GM23248 (cell line): ENCODE data around the gene SPC25. TPM values are rescaled to one million over a fixed set of nuclear protein-coding genes. Genes with fewer than 3 reads are reported as not detected.

Experiments
- DNase-seq: peaks from one replicate; pipeline ENCODE4 v3.0.0-alpha.2; 2015
- H2AFZ ChIP-seq: fragments of 200-600 bp; sonication (generic); 2 replicates; pipeline ENCODE4 v1.6.1; 2016; ENCODE audit warnings: antibody characterized with exemption
- H3F3A ChIP-seq: fragments of 200-600 bp; sonication (generic); 2 replicates; pipeline ENCODE4 v1.6.1; 2016; ENCODE audit warnings: mild to moderate bottlenecking, antibody characterized with exemption, mixed run types; ENCODE audit not compliant: insufficient read depth
- H3K27ac ChIP-seq: fragments of 200-600 bp; sonication (generic); 2 replicates; pipeline ENCODE4 v1.5.1; 2016; ENCODE audit warnings: mild to moderate bottlenecking
- H3K27me3 ChIP-seq: fragments of 200-600 bp; sonication (generic); replicated peaks from 2 replicates; pipeline ENCODE4 v1.6.1; 2016; ENCODE audit warnings: mild to moderate bottlenecking; ENCODE audit not compliant: insufficient read depth
- H3K36me3 ChIP-seq: fragments of 200-600 bp; sonication (generic); 2 replicates; pipeline ENCODE4 v1.6.1; 2016; ENCODE audit warnings: low read depth, mild to moderate bottlenecking
- H3K4me1 ChIP-seq: fragments of 200-600 bp; sonication (generic); 2 replicates; pipeline ENCODE4 v1.6.1; 2016; ENCODE audit warnings: mild to moderate bottlenecking; ENCODE audit not compliant: insufficient read depth
- H3K4me2 ChIP-seq: fragments of 200-600 bp; sonication (generic); one replicate; pipeline ENCODE4 v1.6.1; 2016; ENCODE audit warnings: mild to moderate bottlenecking; ENCODE audit not compliant: unreplicated experiment
- H3K4me3 ChIP-seq: fragments of 200-600 bp; sonication (generic); 2 replicates; pipeline ENCODE4 v1.5.1; 2016; ENCODE audit warnings: mild to moderate bottlenecking
- H3K79me2 ChIP-seq: fragments of 200-600 bp; sonication (generic); 2 replicates; pipeline ENCODE4 v1.6.1; 2016; ENCODE audit warnings: mild to moderate bottlenecking; ENCODE audit not compliant: insufficient read depth
- H3K9ac ChIP-seq: fragments of 200-600 bp; sonication (generic); 2 replicates; pipeline ENCODE4 v1.6.1; 2016; ENCODE audit warnings: mild to moderate bottlenecking
- H3K9me2 ChIP-seq: fragments of 200-600 bp; sonication (generic); 2 replicates; pipeline ENCODE4 v1.6.1; 2016; ENCODE audit warnings: mixed run types, mild to moderate bottlenecking, moderate library complexity; ENCODE audit not compliant: insufficient read depth
- H3K9me3 ChIP-seq: fragments of 200-600 bp; sonication (generic); one replicate; pipeline ENCODE4 v1.6.1; 2017; ENCODE audit warnings: low read depth
- H4K20me1 ChIP-seq: fragments of 200-600 bp; sonication (generic); 2 replicates; pipeline ENCODE4 v1.6.0; 2016; ENCODE audit not compliant: insufficient read depth
- EZH2 ChIP-seq: fragments of 200-600 bp; sonication (generic); IDR thresholded peaks from 2 replicates; pipeline ENCODE4 v1.6.1; 2018; ENCODE audit warnings: antibody characterized with exemption, mild to moderate bottlenecking; ENCODE audit not compliant: insufficient read depth, poor library complexity, severe bottlenecking
- EZH2phosphoT487 ChIP-seq: fragments of 200-600 bp; sonication (generic); IDR thresholded peaks from 2 replicates; pipeline ENCODE4 v1.6.1; 2018; ENCODE audit warnings: antibody characterized with exemption, moderate library complexity, mild to moderate bottlenecking, low read depth; ENCODE audit not compliant: insufficient read depth
- WGBS, 2 experiments: methylation state at CpG; one replicate each; pipeline ENCODE4 v1.1.6; 2015 to 2017; ENCODE audit warnings: low lambda C conversion rate in 2 of 2, low coverage in 1 of 2; ENCODE audit errors: missing lambda C conversion rate in 2 of 2; 5-methylcytosine and 5-hydroxymethylcytosine counted together
- in situ Hi-C: fragments of 300-500 bp; cut with MboI; formaldehyde crosslinking; loops from 2 replicates; pipeline ENCODE4 v1.15.0; 2020
- polyA plus RNA-seq: library from polyadenylated mRNA; unstranded; fragments of >200 nt; fragmentation: Nextera tagmentation; extraction: Ambion mirVana; gene quantifications from 2 replicates; pipeline ENCODE4 v1.2.1, GENCODE V29; 2016
- total RNA-seq: library from RNA; depleted of rRNA; stranded (reverse); fragments of >200 nt; shearing (Covaris generic); gene quantifications from 2 replicates; pipeline ENCODE4 v1.2.3, GENCODE V29; 2014; rRNA removed

SPC25 gene
- total RNA-seq: 3.4 and 3.7 TPM in 2 replicates
- 11.8 and 11.9 TPM in 2 replicates for polyA plus RNA-seq

- TF ChIP-seq EZH2: no peak
- no peak for TF ChIP-seq EZH2phosphoT487
- 2% methylated on average over 38 of the region's 38 CpGs for WGBS, 2 experiments
- H3F3A ChIP-seq: no peaks in the 10 kb centered on the region
- H3K9me3 ChIP-seq: no peaks in the 10 kb centered on the region
- no peaks in the 10 kb centered on the region for H3K9me2 ChIP-seq
- H4K20me1 ChIP-seq: no peaks in the 10 kb centered on the region
- H3K4me2 ChIP-seq: peak within 1 kb of the TSS; percentile 85
- in situ Hi-C loops: no loop called here
- H3K79me2 ChIP-seq: peaks cover 12% of the 10 kb centered on the region; the same call in 1 of the 2 replicates
- H3K27ac ChIP-seq: no peak within 1 kb of the TSS
- peak within 1 kb of the TSS; percentile 91 for H3K4me3 ChIP-seq
- peak within 1 kb of the TSS; percentile 98 for H2AFZ ChIP-seq
- no peaks in the 10 kb centered on the region for H3K36me3 ChIP-seq
- no peaks in the 10 kb centered on the region for H3K27me3 ChIP-seq
- H3K9ac ChIP-seq: peak within 1 kb of the TSS; percentile 75
- DNase-seq: peak; percentile 96
- H3K4me1 ChIP-seq: no peaks in the 10 kb centered on the region
These were observed at the start of gene SPC25 for GRCh38 chr2:168890006-168890782. TSS of gene SPC25 (minus strand) at chr2:168890430. CDS start at chr2:168889519, 911 bp downstream.

GRCh38 chr2:168939918-168940317 is 49.7 kb upstream of the SPC25 start:
- Histone ChIP-seq H3K4me3 (no peak overlapping the region), H3K27me3 (no peaks in the 10 kb centered on the region; the same call in 1 of the 2 replicates), H3F3A (peaks cover 5% of the 10 kb centered on the region; the same call in 1 of the 2 replicates), H3K9me3 (no peaks in the 10 kb centered on the region), H3K27ac (no peak overlapping the region), H3K4me1 (peaks cover 7% of the 10 kb centered on the region; the same call in 1 of the 2 replicates), H3K9ac (no peak overlapping the region), H3K36me3 (no peaks in the 10 kb centered on the region), H2AFZ (0 out of 2 replicates have a peak overlapping the region, but pooled peaks have one; percentile 3), H4K20me1 (no peaks in the 10 kb centered on the region), H3K9me2 (no peaks in the 10 kb centered on the region), H3K79me2 (no peaks in the 10 kb centered on the region), H3K4me2 (no peak overlapping the region)
- TF ChIP-seq EZH2: no peak
- no peak for TF ChIP-seq EZH2phosphoT487
- 74 to 76% methylated on average over 4 of the region's 4 CpGs for WGBS, 2 experiments
- in situ Hi-C loops: no loop called here
- DNase-seq: no peak

- Histone ChIP-seq H3K27me3 (no peaks in the 10 kb centered on the region), H3K36me3 (no peaks in the 10 kb centered on the region), H3K79me2 (no peaks in the 10 kb centered on the region), H3K4me1 (peaks cover 10% of the 10 kb centered on the region; the same call in 1 of the 2 replicates), H3K9ac (no peak overlapping the region), H3K27ac (no peak overlapping the region), H3K4me2 (no peak overlapping the region), H3F3A (peaks cover 5% of the 10 kb centered on the region; the same call in 1 of the 2 replicates), H3K4me3 (no peak overlapping the region), H3K9me2 (no peaks in the 10 kb centered on the region), H3K9me3 (no peaks in the 10 kb centered on the region), H4K20me1 (no peaks in the 10 kb centered on the region), H2AFZ (no peak overlapping the region)
- DNase-seq: no peak
- WGBS, 2 experiments: 85 to 88% methylated on average over 1 of the region's 1 CpG
- in situ Hi-C loops: no loop called here
- TF ChIP-seq EZH2 (no peak), EZH2phosphoT487 (no peak)
These were observed 48.8 kb upstream of the SPC25 start for GRCh38 chr2:168939061-168939460.

GRCh38 chr2:168935810-168936581 is 45.8 kb upstream of the SPC25 start:
- H3K9ac ChIP-seq: no peak overlapping the region
- 55 to 58% methylated on average over 14 of the region's 14 CpGs for WGBS, 2 experiments
- H3F3A ChIP-seq: peaks cover 5% of the 10 kb centered on the region; the same call in 1 of the 2 replicates
- no peak overlapping the region for H3K4me2 ChIP-seq
- H3K36me3 ChIP-seq: no peaks in the 10 kb centered on the region
- H3K4me3 ChIP-seq: no peak overlapping the region
- peak; percentile 86 for DNase-seq
- no peaks in the 10 kb centered on the region for H3K9me2 ChIP-seq
- in situ Hi-C loops: no loop called here
- no peaks in the 10 kb centered on the region for H3K79me2 ChIP-seq
- H3K27me3 ChIP-seq: 0 out of 2 replicates have a peak, but pooled peaks cover 5% of the 10 kb centered on the region
- TF ChIP-seq EZH2phosphoT487: 0 out of 2 replicates have a peak, but pooled peaks have one; percentile 29
- TF ChIP-seq EZH2: no peak
- H3K27ac ChIP-seq: peak overlapping the region; percentile 17
- no peaks in the 10 kb centered on the region for H3K9me3 ChIP-seq
- H2AFZ ChIP-seq: peak overlapping the region; percentile 58; the same call in 1 of the 2 replicates
- peaks cover 10% of the 10 kb centered on the region; the same call in 1 of the 2 replicates for H3K4me1 ChIP-seq
- H4K20me1 ChIP-seq: no peaks in the 10 kb centered on the region
